Adipocyte (in vitro differentiated cells): ENCODE data around the gene CERS1.

Experiments
- DNase-seq: peaks from one replicate; pipeline ENCODE4 v3.0.0-alpha.2; 2015; ENCODE audit warnings: low read depth
- H3K27me3 ChIP-seq: replicated peaks from 2 replicates; pipeline ENCODE4 v1.7.0; 2013; ENCODE audit warnings: mild to moderate bottlenecking, low read length, moderate library complexity; ENCODE audit not compliant: control insufficient read depth, insufficient read depth
- H3K36me3 ChIP-seq: 2 replicates; pipeline ENCODE4 v1.7.0; 2013; ENCODE audit warnings: low read length, mild to moderate bottlenecking, moderate library complexity; ENCODE audit not compliant: control insufficient read depth, insufficient read depth, severe bottlenecking
- H3K4me1 ChIP-seq: 2 replicates; pipeline ENCODE4 v1.7.0; 2013; ENCODE audit warnings: mild to moderate bottlenecking, low read length, moderate library complexity; ENCODE audit not compliant: control insufficient read depth, insufficient read depth
- H3K4me3 ChIP-seq: 2 replicates; pipeline ENCODE4 v1.7.0; 2013; ENCODE audit warnings: mild to moderate bottlenecking, low read length, moderate library complexity
- H3K9ac ChIP-seq: 2 replicates; pipeline ENCODE4 v1.7.0; 2013; ENCODE audit warnings: mild to moderate bottlenecking, low read length, moderate library complexity
- H3K9me3 ChIP-seq: 2 replicates; pipeline ENCODE4 v1.7.0; 2013; ENCODE audit warnings: mild to moderate bottlenecking, low read length, moderate library complexity; ENCODE audit not compliant: control insufficient read depth

Gene CERS1

GRCh38 chr19:18857223-18857622 is 38.7 kb downstream of the CERS1 start:
- Histone ChIP-seq H3K4me1 (peaks cover 6% of the 10 kb centered on the region), H3K9ac (no peak overlapping the region), H3K27me3 (no peaks in the 10 kb centered on the region), H3K9me3 (no peaks in the 10 kb centered on the region), H3K36me3 (peaks cover 98% of the 10 kb centered on the region), H3K4me3 (no peak overlapping the region)
- no peak for DNase-seq

- peaks cover 6% of the 10 kb centered on the region for H3K4me1 ChIP-seq
- no peaks in the 10 kb centered on the region for H3K27me3 ChIP-seq
- no peak for DNase-seq
- no peaks in the 10 kb centered on the region for H3K9me3 ChIP-seq
- H3K4me3 ChIP-seq, result no peak overlapping the region
- H3K36me3 ChIP-seq, result peaks cover 98% of the 10 kb centered on the region
- H3K9ac ChIP-seq, result peak overlapping the region; percentile 7
Measured at GRCh38 chr19:18856385-18857126, 39.4 kb downstream of the CERS1 start.

- H3K9ac ChIP-seq, result peak overlapping the region; percentile 7
- DNase-seq, result no peak
- H3K27me3 ChIP-seq, result no peaks in the 10 kb centered on the region
- H3K4me3 ChIP-seq, result no peak overlapping the region
- H3K9me3 ChIP-seq, result no peaks in the 10 kb centered on the region
- H3K4me1 ChIP-seq, result peaks cover 12% of the 10 kb centered on the region
- peaks cover 98% of the 10 kb centered on the region for H3K36me3 ChIP-seq
Measured at GRCh38 chr19:18855647-18856384, 40.1 kb downstream of the CERS1 start.

- Histone ChIP-seq H3K36me3 (peaks cover 93% of the 10 kb centered on the region), H3K4me3 (no peak overlapping the region), H3K9me3 (no peaks in the 10 kb centered on the region), H3K27me3 (no peaks in the 10 kb centered on the region), H3K4me1 (peaks cover 20% of the 10 kb centered on the region), H3K9ac (no peak overlapping the region)
- DNase-seq, result no peak
Measured at GRCh38 chr19:18854982-18855381, 41.0 kb downstream of the CERS1 start.

- Histone ChIP-seq H3K9me3 (no peaks in the 10 kb centered on the region), H3K27me3 (no peaks in the 10 kb centered on the region), H3K9ac (no peak overlapping the region), H3K36me3 (peaks cover 82% of the 10 kb centered on the region), H3K4me1 (peaks cover 31% of the 10 kb centered on the region), H3K4me3 (no peak overlapping the region)
- no peak for DNase-seq
Measured at GRCh38 chr19:18853755-18854427, 42.1 kb downstream of the CERS1 start.

- Histone ChIP-seq H3K27me3 (no peaks in the 10 kb centered on the region), H3K4me1 (peaks cover 43% of the 10 kb centered on the region), H3K4me3 (no peak overlapping the region), H3K9ac (no peak overlapping the region), H3K9me3 (no peaks in the 10 kb centered on the region), H3K36me3 (peaks cover 70% of the 10 kb centered on the region)
- no peak for DNase-seq
Measured at GRCh38 chr19:18852648-18853047, 43.3 kb downstream of the CERS1 start.

GRCh38 chr19:18851673-18852325 is 44.2 kb downstream of the CERS1 start:
- Histone ChIP-seq H3K27me3 (no peaks in the 10 kb centered on the region), H3K4me3 (no peak overlapping the region), H3K9me3 (no peaks in the 10 kb centered on the region), H3K9ac (peak overlapping the region; percentile 84), H3K36me3 (peaks cover 61% of the 10 kb centered on the region), H3K4me1 (peaks cover 52% of the 10 kb centered on the region)
- no peak for DNase-seq

GRCh38 chr19:18850471-18851375 is 45.2 kb downstream of the CERS1 start:
- Histone ChIP-seq H3K9me3 (no peaks in the 10 kb centered on the region), H3K36me3 (peaks cover 54% of the 10 kb centered on the region), H3K4me3 (peak overlapping the region; percentile 65), H3K4me1 (peaks cover 56% of the 10 kb centered on the region), H3K9ac (peak overlapping the region; percentile 84), H3K27me3 (no peaks in the 10 kb centered on the region)
- DNase-seq, result no peak

GRCh38 chr19:18849838-18850400 is 46.0 kb downstream of the CERS1 start:
- no peaks in the 10 kb centered on the region for H3K27me3 ChIP-seq
- H3K9me3 ChIP-seq, result no peaks in the 10 kb centered on the region
- peaks cover 60% of the 10 kb centered on the region for H3K4me1 ChIP-seq
- H3K4me3 ChIP-seq, result peak overlapping the region; percentile 65
- H3K9ac ChIP-seq, result peak overlapping the region; percentile 84
- H3K36me3 ChIP-seq, result peaks cover 46% of the 10 kb centered on the region
- DNase-seq, result no peak
